Measurements from ENCODE around the gene SLC7A7.
"Not testable (repeated sequence)": the region's sequence is repeated elsewhere in the genome, so short reads cannot be mapped to it uniquely, and the experiment has no call there.

Gene SLC7A7

GRCh38 chr14:22841311-22841710 is 26.1 kb upstream of the SLC7A7 start:
- Histone ChIP-seq H3K9me3 (ENCODE audit: control insufficient read depth, low read length) (no peaks in the 10 kb centered on the region), H3K9ac (ENCODE audit: low read length) (no peak overlapping the region), H3K4me3 (ENCODE audit: low read length) (no peak overlapping the region), H3K36me3 (ENCODE audit: control insufficient read depth, insufficient read depth, low read length) (peaks cover 37% of the 10 kb centered on the region), H3K27me3 (ENCODE audit: control insufficient read depth, insufficient read depth, low read length) (no peaks in the 10 kb centered on the region), H3K4me1 (ENCODE audit: control insufficient read depth, insufficient read depth, low read length) (peaks cover 21% of the 10 kb centered on the region)

GRCh38 chr14:22839159-22839779 is 24.0 kb upstream of the SLC7A7 start:
- Histone ChIP-seq H3K4me1 (ENCODE audit: control insufficient read depth, insufficient read depth, low read length) (peaks cover 18% of the 10 kb centered on the region), H3K9ac (ENCODE audit: low read length) (peak overlapping the region; percentile 97), H3K27me3 (ENCODE audit: control insufficient read depth, insufficient read depth, low read length) (no peaks in the 10 kb centered on the region), H3K9me3 (ENCODE audit: control insufficient read depth, low read length) (no peaks in the 10 kb centered on the region), H3K4me3 (ENCODE audit: low read length) (peak overlapping the region; percentile 86), H3K36me3 (ENCODE audit: control insufficient read depth, insufficient read depth, low read length) (peaks cover 25% of the 10 kb centered on the region)

GRCh38 chr14:22838631-22839041 is 23.4 kb upstream of the SLC7A7 start:
- peak overlapping the region; percentile 86 for H3K4me3 ChIP-seq (ENCODE audit: low read length)
- H3K9me3 ChIP-seq (ENCODE audit: control insufficient read depth, low read length), result no peaks in the 10 kb centered on the region
- peaks cover 18% of the 10 kb centered on the region for H3K4me1 ChIP-seq (ENCODE audit: control insufficient read depth, insufficient read depth, low read length)
- H3K27me3 ChIP-seq (ENCODE audit: control insufficient read depth, insufficient read depth, low read length), result no peaks in the 10 kb centered on the region
- H3K9ac ChIP-seq (ENCODE audit: low read length), result peak overlapping the region; percentile 97
- peaks cover 23% of the 10 kb centered on the region for H3K36me3 ChIP-seq (ENCODE audit: control insufficient read depth, insufficient read depth, low read length)

GRCh38 chr14:22837750-22838538 is 22.7 kb upstream of the SLC7A7 start:
- H3K9ac ChIP-seq (ENCODE audit: low read length), result peak overlapping the region; percentile 97
- H3K4me1 ChIP-seq (ENCODE audit: control insufficient read depth, insufficient read depth, low read length), result peaks cover 18% of the 10 kb centered on the region
- peaks cover 16% of the 10 kb centered on the region for H3K36me3 ChIP-seq (ENCODE audit: control insufficient read depth, insufficient read depth, low read length)
- H3K9me3 ChIP-seq (ENCODE audit: control insufficient read depth, low read length), result no peaks in the 10 kb centered on the region
- H3K4me3 ChIP-seq (ENCODE audit: low read length), result peak overlapping the region; percentile 86
- no peaks in the 10 kb centered on the region for H3K27me3 ChIP-seq (ENCODE audit: control insufficient read depth, insufficient read depth, low read length)

GRCh38 chr14:22837114-22837749 is 22.0 kb upstream of the SLC7A7 start:
- no peaks in the 10 kb centered on the region for H3K27me3 ChIP-seq (ENCODE audit: control insufficient read depth, insufficient read depth, low read length)
- H3K9me3 ChIP-seq (ENCODE audit: control insufficient read depth, low read length), result no peaks in the 10 kb centered on the region
- peak overlapping the region; percentile 97 for H3K9ac ChIP-seq (ENCODE audit: low read length)
- peaks cover 9% of the 10 kb centered on the region for H3K36me3 ChIP-seq (ENCODE audit: control insufficient read depth, insufficient read depth, low read length)
- peak overlapping the region; percentile 86 for H3K4me3 ChIP-seq (ENCODE audit: low read length)
- H3K4me1 ChIP-seq (ENCODE audit: control insufficient read depth, insufficient read depth, low read length), result peaks cover 18% of the 10 kb centered on the region

GRCh38 chr14:22836301-22837113 is 21.3 kb upstream of the SLC7A7 start, which contains the start of gene MMP14:
MMP14 (plus strand) TSS chr14:22836585; CDS start chr14:22836818, 233 bp downstream.
- Histone ChIP-seq H3K9ac (ENCODE audit: low read length) (peak within 1 kb of the TSS; percentile 97), H3K4me3 (ENCODE audit: low read length) (peak within 1 kb of the TSS; percentile 86), H3K9me3 (ENCODE audit: control insufficient read depth, low read length) (no peaks in the 10 kb centered on the region), H3K36me3 (ENCODE audit: control insufficient read depth, insufficient read depth, low read length) (peaks cover 2% of the 10 kb centered on the region), H3K27me3 (ENCODE audit: control insufficient read depth, insufficient read depth, low read length) (no peaks in the 10 kb centered on the region), H3K4me1 (ENCODE audit: control insufficient read depth, insufficient read depth, low read length) (peaks cover 18% of the 10 kb centered on the region)

- no peaks in the 10 kb centered on the region for H3K9me3 ChIP-seq (ENCODE audit: control insufficient read depth, low read length)
- no peak overlapping the region for H3K4me3 ChIP-seq (ENCODE audit: low read length)
- H3K9ac ChIP-seq (ENCODE audit: low read length), result no peak overlapping the region
- H3K27me3 ChIP-seq (ENCODE audit: control insufficient read depth, insufficient read depth, low read length), result no peaks in the 10 kb centered on the region
- peaks cover 21% of the 10 kb centered on the region for H3K4me1 ChIP-seq (ENCODE audit: control insufficient read depth, insufficient read depth, low read length)
- no peaks in the 10 kb centered on the region for H3K36me3 ChIP-seq (ENCODE audit: control insufficient read depth, insufficient read depth, low read length)
These were observed 20.3 kb upstream of the SLC7A7 start for GRCh38 chr14:22835505-22835904.

- no peaks in the 10 kb centered on the region for H3K27me3 ChIP-seq (ENCODE audit: control insufficient read depth, insufficient read depth, low read length)
- peaks cover 12% of the 10 kb centered on the region for H3K4me1 ChIP-seq (ENCODE audit: control insufficient read depth, insufficient read depth, low read length)
- H3K9me3 ChIP-seq (ENCODE audit: control insufficient read depth, low read length), result no peaks in the 10 kb centered on the region
- H3K9ac ChIP-seq (ENCODE audit: low read length), result peak overlapping the region; percentile 96
- no peaks in the 10 kb centered on the region for H3K36me3 ChIP-seq (ENCODE audit: control insufficient read depth, insufficient read depth, low read length)
- peak overlapping the region; percentile 99 for H3K4me3 ChIP-seq (ENCODE audit: low read length)
These were observed 15.3 kb upstream of the SLC7A7 start for GRCh38 chr14:22830443-22831010.

- Histone ChIP-seq H3K36me3 (ENCODE audit: control insufficient read depth, insufficient read depth, low read length) (no peaks in the 10 kb centered on the region), H3K4me3 (ENCODE audit: low read length) (peak within 1 kb of the TSS; percentile 99), H3K9me3 (ENCODE audit: control insufficient read depth, low read length) (no peaks in the 10 kb centered on the region), H3K27me3 (ENCODE audit: control insufficient read depth, insufficient read depth, low read length) (no peaks in the 10 kb centered on the region), H3K9ac (ENCODE audit: low read length) (peak within 1 kb of the TSS; percentile 96), H3K4me1 (ENCODE audit: control insufficient read depth, insufficient read depth, low read length) (peaks cover 12% of the 10 kb centered on the region)
These were observed 14.6 kb upstream of the SLC7A7 start, which contains the start of gene MRPL52 for GRCh38 chr14:22829661-22830442. MRPL52 (plus strand) TSS chr14:22829887; CDS start chr14:22829913, 26 bp downstream.

- Histone ChIP-seq H3K4me1 (ENCODE audit: control insufficient read depth, insufficient read depth, low read length) (peaks cover 12% of the 10 kb centered on the region), H3K9ac (ENCODE audit: low read length) (peak overlapping the region; percentile 96)
These were observed 13.9 kb upstream of the SLC7A7 start for GRCh38 chr14:22829076-22829660.

More at GRCh38 chr14:22829076-22829660, 13.9 kb upstream of the SLC7A7 start:
- H3K36me3 ChIP-seq (ENCODE audit: control insufficient read depth, insufficient read depth, low read length); H3K27me3 ChIP-seq (ENCODE audit: control insufficient read depth, insufficient read depth, low read length); H3K9me3 ChIP-seq (ENCODE audit: control insufficient read depth, low read length): not testable (repeated sequence)
- peak overlapping the region; percentile 99 for H3K4me3 ChIP-seq (ENCODE audit: low read length)

All from mucosa of stomach (tissue), 1 donor.